Activated CD4-positive, alpha-beta memory T cell treated with anti-CD3 and anti-CD28 coated beads, Interleukin-2, amount 10 ng/mL, durations not matched to agents 7 days and 5 days (primary cell): Measurements from ENCODE around the gene BCL2A1. TPM values are rescaled to one million over a fixed set of nuclear protein-coding genes. Genes with fewer than 3 reads are reported as not detected.
"Not testable (repeated sequence)": the region's sequence is repeated elsewhere in the genome, so short reads cannot be mapped to it uniquely, and the experiment has no call there.

Experiments
- CTCF ChIA-PET: fragments of 350-600 bp; sonication (Branson Sonifier 250); formaldehyde crosslinking; loops from one replicate; lab custom pipeline; 2021; ENCODE audit warnings: antibody characterized with exemption, inconsistent platforms; lab: Charles Lee
- POLR2A ChIA-PET: fragments of 350-600 bp; sonication (Branson Sonifier 250); formaldehyde crosslinking; loops from one replicate; lab custom pipeline; 2021; ENCODE audit warnings: antibody characterized with exemption; lab: Charles Lee
- DNase-seq: peaks from one replicate; pipeline ENCODE4 v3.0.0-alpha.2; 2020
- H3K27ac Mint-ChIP-seq: one replicate; pipeline ENCODE4 v1.8.0; 2021; ENCODE audit warnings: mild to moderate bottlenecking, mixed read lengths
- H3K27me3 Mint-ChIP-seq: one replicate; pipeline ENCODE4 v1.8.0; 2021; ENCODE audit warnings: mixed read lengths
- H3K36me3 Mint-ChIP-seq: one replicate; pipeline ENCODE4 v1.8.0; 2021; ENCODE audit warnings: low read depth, mixed read lengths
- H3K4me1 Mint-ChIP-seq: one replicate; pipeline ENCODE4 v1.8.0; 2021; ENCODE audit warnings: mixed read lengths
- H3K4me3 Mint-ChIP-seq: one replicate; pipeline ENCODE4 v1.8.0; 2021; ENCODE audit warnings: mild to moderate bottlenecking, mixed read lengths
- H3K9me3 Mint-ChIP-seq: one replicate; pipeline ENCODE4 v1.8.0; 2021; ENCODE audit warnings: mixed read lengths
- total RNA-seq, 2 experiments: library from RNA; stranded (reverse); gene quantifications; one replicate each; pipeline ENCODE4 v1.2.3, GENCODE V29; 2021

BCL2A1 gene
- total RNA-seq = 10 to 100 TPM; 12.3 to 14.1 TPM

DNA sequence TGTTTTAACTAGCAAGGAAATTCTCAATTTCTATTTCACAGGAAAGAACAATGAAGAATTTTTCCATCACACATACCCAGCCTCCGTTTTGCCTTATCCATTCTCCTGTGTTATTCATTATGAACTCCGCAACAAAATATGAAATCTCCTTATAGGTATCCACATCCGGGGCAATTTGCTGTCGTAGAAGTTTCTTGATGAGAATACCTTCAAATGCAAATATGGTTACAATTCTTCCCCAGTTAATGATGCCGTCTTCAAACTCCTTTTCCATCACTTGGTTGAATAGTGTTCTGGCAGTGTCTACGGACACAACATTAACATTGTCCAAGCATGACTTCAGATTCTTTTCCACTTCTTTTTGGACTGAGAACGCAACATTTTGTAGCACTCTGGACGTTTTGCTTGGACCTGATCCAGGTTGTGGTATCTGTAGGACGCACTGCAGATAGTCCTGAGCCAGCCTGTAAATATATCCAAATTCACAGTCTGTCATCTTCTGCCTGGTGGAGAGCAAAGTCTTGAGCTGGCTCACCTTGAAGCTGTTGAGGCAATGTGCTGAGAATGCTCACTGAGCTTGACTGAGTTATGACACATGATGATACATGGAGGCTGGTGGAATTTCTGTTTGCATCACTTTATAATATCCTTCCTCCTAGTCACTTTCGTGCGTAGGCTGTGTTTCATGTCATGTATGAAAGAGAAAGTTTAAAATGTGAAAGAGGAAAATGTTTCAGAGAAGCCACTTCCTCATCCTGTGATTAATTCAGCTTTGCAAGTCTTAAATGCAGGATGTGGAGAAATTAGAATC is at the start of gene BCL2A1:
Gene BCL2A1 (minus strand): TSS at position 573 of the 811 bp plus-strand sequence. CDS start 77 bp downstream, at position 496.
- ChIA-PET POLR2A (interaction anchor here (0.6 to 9.3 kb wide), 14 partner anchors 8 to 190 kb away, joined by 3 to 124 read pairs (median 4); partner anchors contain the start of gene MTHFS), CTCF (interaction anchor here (1.0 to 2.8 kb wide), 2 partner anchors 23 to 72 kb away, joined by 3 to 8 read pairs; no protein-coding TSS in a partner anchor)
- peak within 1 kb of the TSS; percentile 76 for H3K27ac Mint-ChIP-seq
- peak within 1 kb of the TSS; percentile 83 for H3K4me3 Mint-ChIP-seq
- H3K4me1 Mint-ChIP-seq = peaks cover 59% of the 10 kb centered on the region
- peaks cover 4% of the 10 kb centered on the region for H3K36me3 Mint-ChIP-seq
- DNase-seq = peak; percentile 59
- no peaks in the 10 kb centered on the region for H3K9me3 Mint-ChIP-seq
- no peaks in the 10 kb centered on the region for H3K27me3 Mint-ChIP-seq

DNA sequence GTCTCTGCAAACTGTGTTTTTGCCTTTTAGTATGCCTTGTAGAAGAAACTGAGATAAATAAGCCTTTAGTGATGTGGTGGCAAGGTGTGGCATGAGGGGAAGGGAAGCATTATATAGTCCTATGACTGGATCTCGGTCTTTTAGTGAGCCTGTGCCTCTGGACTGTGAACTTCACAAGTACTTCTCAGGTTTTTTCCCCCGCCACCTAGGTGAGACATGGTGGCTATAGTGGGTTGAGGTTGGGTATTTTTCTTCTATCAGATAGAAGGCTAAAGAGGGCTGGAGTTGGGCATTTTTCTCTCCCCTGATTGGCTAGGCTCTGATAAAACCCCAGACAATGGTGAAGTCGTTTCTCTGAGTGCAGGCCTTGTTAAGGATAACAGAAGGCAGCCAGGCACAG is 49.7 kb upstream of the BCL2A1 start:
- ChIA-PET POLR2A (no interaction called here), CTCF (interaction anchor here (0.6 to 1.6 kb wide), 2 partner anchors 167 to 427 kb away, joined by 3 read pairs; no protein-coding TSS in a partner anchor)
- no peak overlapping the region for H3K4me3 Mint-ChIP-seq
- peaks cover 33% of the 10 kb centered on the region for H3K4me1 Mint-ChIP-seq
- no peak for DNase-seq
- H3K27me3 Mint-ChIP-seq = no peaks in the 10 kb centered on the region
- no peak overlapping the region for H3K27ac Mint-ChIP-seq
- no peaks in the 10 kb centered on the region for H3K9me3 Mint-ChIP-seq
- H3K36me3 Mint-ChIP-seq = peaks cover 5% of the 10 kb centered on the region

DNA sequence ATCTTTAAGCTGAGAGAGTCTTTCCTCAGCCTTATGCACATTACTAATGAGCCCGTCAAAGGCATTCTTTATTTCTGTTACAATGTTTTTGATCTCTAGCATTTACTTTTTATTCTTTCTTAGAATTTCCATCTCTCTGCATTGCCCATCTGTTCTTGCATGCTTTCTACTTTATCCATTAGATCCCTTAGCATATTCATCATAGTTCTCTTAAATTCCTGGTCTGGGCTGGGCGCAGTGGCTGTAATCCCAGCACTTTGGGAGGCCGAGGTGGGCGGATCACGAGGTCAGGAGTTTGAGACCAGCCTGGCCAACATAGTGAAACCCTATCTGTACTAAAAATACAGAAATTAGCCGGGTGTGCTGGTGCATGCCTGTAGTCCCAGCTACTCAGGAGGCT is 49.2 kb upstream of the BCL2A1 start:
- H3K27me3 Mint-ChIP-seq, H3K27ac Mint-ChIP-seq, H3K9me3 Mint-ChIP-seq, POLR2A ChIA-PET, DNase-seq, H3K4me3 Mint-ChIP-seq, H3K36me3 Mint-ChIP-seq, CTCF ChIA-PET: not testable (repeated sequence)
- H3K4me1 Mint-ChIP-seq = peaks cover 32% of the 10 kb centered on the region

DNA sequence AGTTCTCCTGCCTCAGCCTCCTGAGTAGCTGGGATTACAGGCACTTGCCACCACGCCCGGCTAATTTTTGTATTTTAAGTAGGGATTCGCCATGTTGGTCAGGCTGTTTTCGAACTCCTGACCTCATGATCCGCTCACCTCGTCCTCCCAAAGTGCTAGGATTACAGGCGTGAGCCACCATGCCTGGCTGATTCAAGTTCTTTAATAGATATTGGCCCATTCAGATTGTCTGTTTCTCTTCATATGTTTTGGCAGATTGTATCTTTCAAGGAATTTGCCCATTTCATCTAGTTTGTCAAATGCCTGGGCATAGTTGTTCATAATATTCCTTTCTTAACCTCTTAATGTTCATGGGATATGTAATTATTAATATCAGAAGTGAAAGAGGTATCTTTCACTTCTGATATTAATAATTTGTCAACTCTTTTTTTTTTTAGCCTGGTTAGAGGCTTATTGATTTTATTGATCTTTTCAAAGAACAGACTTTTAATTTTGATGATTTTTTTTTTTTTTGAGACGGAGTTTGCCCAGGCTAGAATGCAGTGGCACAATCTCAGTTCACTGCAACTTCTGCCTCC is 48.3 kb upstream of the BCL2A1 start:
- Mint-ChIP-seq H3K4me1 (peaks cover 32% of the 10 kb centered on the region), H3K9me3 (peaks cover 4% of the 10 kb centered on the region), H3K27ac (no peak overlapping the region), H3K27me3 (no peaks in the 10 kb centered on the region), H3K36me3 (peaks cover 5% of the 10 kb centered on the region), H3K4me3 (no peak overlapping the region)
- CTCF ChIA-PET = no interaction called here
- POLR2A ChIA-PET = no interaction called here
- no peak for DNase-seq

DNA sequence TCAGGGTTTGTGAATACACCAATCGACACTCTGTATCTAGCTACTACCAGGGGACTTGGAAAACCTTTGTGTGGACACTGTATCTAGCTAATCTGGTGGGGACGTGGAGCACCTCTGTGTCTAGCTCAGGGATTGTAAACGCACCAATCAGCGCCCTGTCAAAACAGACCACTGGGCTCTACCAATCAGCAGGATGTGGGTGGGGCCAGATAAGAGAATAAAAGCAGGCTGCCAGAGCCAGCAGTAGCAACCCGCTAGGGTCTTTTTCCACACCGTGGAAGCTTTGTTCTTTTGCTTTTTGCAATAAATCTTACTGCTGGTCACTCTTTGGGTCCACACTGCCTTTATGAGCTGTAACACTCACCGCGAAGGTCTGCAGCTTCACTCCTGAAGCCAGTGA is 46.1 kb upstream of the BCL2A1 start:
- not testable (repeated sequence) for DNase-seq, H3K27ac Mint-ChIP-seq, H3K4me3 Mint-ChIP-seq, H3K36me3 Mint-ChIP-seq, H3K27me3 Mint-ChIP-seq, H3K9me3 Mint-ChIP-seq
- ChIA-PET CTCF (interaction anchor here (0.6 kb wide), 1 partner anchor 958 kb away, joined by 3 read pairs; no protein-coding TSS in a partner anchor), POLR2A (interaction anchor here (1.4 kb wide), 1 partner anchor 10 kb away, joined by 4 read pairs; no protein-coding TSS in a partner anchor)
- H3K4me1 Mint-ChIP-seq = peaks cover 21% of the 10 kb centered on the region

DNA sequence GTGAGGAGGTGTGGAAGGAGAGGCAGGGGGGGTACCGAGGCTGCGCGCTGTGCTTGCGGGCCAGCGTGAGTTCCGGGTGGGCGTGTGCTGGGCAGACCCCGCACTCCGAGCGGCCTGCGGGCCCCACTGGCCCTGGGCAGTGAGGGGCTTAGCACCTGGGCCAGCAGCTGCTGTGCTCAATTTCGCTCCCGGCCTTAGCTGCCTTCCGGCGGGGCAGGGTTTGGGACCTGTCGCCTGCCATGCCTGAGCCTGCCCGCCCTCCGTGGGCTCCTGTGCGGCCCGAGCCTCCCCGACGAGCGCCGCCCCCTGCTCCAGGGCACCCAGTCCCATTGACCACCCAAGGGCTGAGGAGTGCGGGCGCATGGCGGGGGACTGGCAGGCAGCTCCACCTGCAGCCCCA is 45.5 kb upstream of the BCL2A1 start:
- DNase-seq, H3K36me3 Mint-ChIP-seq, POLR2A ChIA-PET, CTCF ChIA-PET, H3K27me3 Mint-ChIP-seq, H3K9me3 Mint-ChIP-seq, H3K27ac Mint-ChIP-seq, H3K4me3 Mint-ChIP-seq: not testable (repeated sequence)
- peaks cover 20% of the 10 kb centered on the region for H3K4me1 Mint-ChIP-seq

DNA sequence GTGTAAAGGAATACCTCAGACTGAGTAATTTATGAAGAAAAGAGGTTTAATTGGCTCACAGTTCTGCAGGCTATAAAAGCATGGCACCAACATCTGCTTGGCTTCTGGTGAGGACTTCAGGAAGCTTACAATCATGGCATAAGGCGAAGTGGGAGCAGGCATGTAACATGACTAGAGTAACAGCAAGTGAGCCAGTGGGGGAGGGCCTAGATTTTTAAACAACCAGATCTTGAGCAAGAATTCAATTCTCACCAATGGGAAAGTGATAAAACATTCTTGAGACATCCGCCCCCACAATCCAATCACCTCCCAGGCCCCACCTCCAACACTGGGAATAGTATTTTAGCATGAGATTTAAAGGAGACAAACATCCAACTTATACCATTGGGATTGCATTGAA is 44.2 kb upstream of the BCL2A1 start:
- H3K9me3 Mint-ChIP-seq = peaks cover 4% of the 10 kb centered on the region
- H3K27ac Mint-ChIP-seq = no peak overlapping the region
- no peak for DNase-seq
- CTCF ChIA-PET = no interaction called here
- POLR2A ChIA-PET = no interaction called here
- H3K4me1 Mint-ChIP-seq = peaks cover 23% of the 10 kb centered on the region
- H3K36me3 Mint-ChIP-seq = no peaks in the 10 kb centered on the region
- H3K4me3 Mint-ChIP-seq = no peak overlapping the region
- no peaks in the 10 kb centered on the region for H3K27me3 Mint-ChIP-seq

DNA sequence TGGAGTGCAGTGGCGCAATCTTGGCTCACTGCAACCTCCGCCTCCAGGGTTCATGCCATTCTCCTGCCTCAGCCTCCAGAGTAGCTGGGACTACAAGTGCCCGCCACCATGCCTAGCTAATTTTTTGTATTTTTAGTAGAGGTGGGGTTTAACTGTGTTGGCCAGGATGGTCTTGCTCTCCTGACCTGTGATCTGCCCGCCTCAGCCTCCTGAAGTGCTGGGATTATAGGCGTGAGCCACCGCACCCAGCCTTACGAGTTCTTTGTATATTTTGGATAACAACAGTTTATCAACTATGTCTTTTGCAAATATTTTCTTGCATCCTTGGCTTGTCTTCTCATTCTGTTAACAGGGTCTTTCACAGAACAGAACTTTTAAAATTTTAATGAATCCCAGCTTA is 43.2 kb upstream of the BCL2A1 start:
- H3K27ac Mint-ChIP-seq, DNase-seq, H3K9me3 Mint-ChIP-seq, H3K4me3 Mint-ChIP-seq, H3K36me3 Mint-ChIP-seq, H3K27me3 Mint-ChIP-seq, CTCF ChIA-PET: not testable (repeated sequence)
- H3K4me1 Mint-ChIP-seq = peaks cover 24% of the 10 kb centered on the region
- POLR2A ChIA-PET = interaction anchor here (1.4 kb wide), 1 partner anchor 45 kb away, joined by 3 read pairs; no protein-coding TSS in a partner anchor

DNA sequence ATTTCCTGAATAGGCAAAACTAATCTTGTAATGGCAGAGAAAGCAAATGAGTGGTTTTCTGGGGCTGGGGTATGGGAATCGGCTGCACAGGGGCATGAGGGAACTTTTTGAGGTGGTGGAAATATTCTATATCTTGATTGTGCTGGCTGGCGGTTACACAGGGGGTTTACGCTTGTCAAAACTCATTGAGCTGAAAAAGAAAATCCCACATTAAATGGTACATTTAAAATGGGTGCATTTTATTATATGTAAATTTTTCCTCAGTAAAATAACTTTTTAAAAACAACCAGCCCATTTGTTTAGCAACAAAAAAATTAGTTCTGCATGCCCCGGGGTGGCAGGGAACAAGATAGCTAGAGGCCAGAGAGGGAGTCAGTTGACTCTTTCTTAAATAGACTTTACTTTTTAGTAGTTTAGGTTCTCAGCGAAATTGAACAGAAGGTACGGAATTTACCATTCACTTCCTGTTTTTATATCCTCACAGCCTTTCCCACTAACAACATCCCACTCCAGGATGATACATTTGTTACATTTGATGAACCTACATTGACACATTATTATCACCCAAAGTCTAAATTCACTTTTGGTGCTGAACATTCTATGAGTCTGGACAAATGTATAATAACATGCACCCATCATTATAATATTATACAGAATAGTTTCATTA is 41.2 kb upstream of the BCL2A1 start:
- Mint-ChIP-seq H3K4me3 (no peak overlapping the region), H3K9me3 (peaks cover 6% of the 10 kb centered on the region), H3K4me1 (peaks cover 19% of the 10 kb centered on the region), H3K27ac (no peak overlapping the region), H3K27me3 (no peaks in the 10 kb centered on the region), H3K36me3 (peaks cover 3% of the 10 kb centered on the region)
- ChIA-PET POLR2A (interaction anchor here (1.3 kb wide), 1 partner anchor 19 kb away, joined by 4 read pairs; no protein-coding TSS in a partner anchor), CTCF (no interaction called here)
- DNase-seq = no peak

DNA sequence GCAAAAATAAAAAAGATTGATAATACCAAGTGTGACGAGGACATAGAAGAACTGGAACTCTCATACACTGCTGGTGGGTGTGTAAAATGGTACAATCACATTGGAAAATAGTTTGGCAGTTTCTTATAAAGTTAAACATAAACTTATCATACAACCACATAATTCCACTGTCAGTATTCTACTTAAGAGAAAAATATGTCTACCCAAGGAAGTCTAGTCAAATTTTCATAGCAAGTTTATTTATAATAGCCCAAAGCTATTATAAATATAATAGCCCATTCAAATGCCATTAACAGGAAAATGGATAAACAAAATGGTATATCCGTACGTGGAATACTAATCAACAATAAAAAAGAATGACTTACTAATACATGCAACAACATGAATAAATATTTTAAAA is 40.6 kb upstream of the BCL2A1 start:
- no peak for DNase-seq
- H3K36me3 Mint-ChIP-seq = peaks cover 3% of the 10 kb centered on the region
- H3K4me3 Mint-ChIP-seq = no peak overlapping the region
- peaks cover 19% of the 10 kb centered on the region for H3K4me1 Mint-ChIP-seq
- no peaks in the 10 kb centered on the region for H3K27me3 Mint-ChIP-seq
- CTCF ChIA-PET = no interaction called here
- POLR2A ChIA-PET = interaction anchor here (1.3 kb wide), 1 partner anchor 20 kb away, joined by 4 read pairs; no protein-coding TSS in a partner anchor
- no peak overlapping the region for H3K27ac Mint-ChIP-seq
- H3K9me3 Mint-ChIP-seq = peaks cover 6% of the 10 kb centered on the region

DNA sequence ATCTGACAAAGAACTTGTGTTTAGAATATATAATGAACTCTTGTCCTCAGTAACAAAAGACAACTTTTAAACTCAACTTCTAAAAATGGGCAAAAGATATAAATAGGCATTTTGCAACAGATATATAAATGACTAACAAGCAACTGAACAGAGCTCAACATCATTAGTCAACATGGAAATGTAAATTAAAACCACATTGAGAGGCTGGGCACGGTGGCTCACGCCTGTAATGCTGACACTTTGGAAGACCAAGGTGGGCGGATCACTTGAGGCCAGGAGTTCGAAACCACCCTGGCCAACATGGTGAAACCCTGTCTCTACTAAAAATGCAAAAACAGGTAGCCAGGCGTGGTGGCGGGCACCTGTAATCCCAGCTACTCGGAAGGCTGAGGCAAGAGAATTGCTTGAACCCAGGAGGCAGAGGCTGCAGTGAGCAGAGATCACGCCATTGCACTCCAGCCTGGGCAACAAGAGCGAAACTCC is 40.1 kb upstream of the BCL2A1 start:
- CTCF ChIA-PET, H3K4me3 Mint-ChIP-seq, H3K27me3 Mint-ChIP-seq, H3K27ac Mint-ChIP-seq, DNase-seq, H3K9me3 Mint-ChIP-seq, H3K36me3 Mint-ChIP-seq: not testable (repeated sequence)
- POLR2A ChIA-PET = interaction anchor here (1.3 kb wide), 1 partner anchor 20 kb away, joined by 4 read pairs; no protein-coding TSS in a partner anchor
- H3K4me1 Mint-ChIP-seq = peaks cover 19% of the 10 kb centered on the region

DNA sequence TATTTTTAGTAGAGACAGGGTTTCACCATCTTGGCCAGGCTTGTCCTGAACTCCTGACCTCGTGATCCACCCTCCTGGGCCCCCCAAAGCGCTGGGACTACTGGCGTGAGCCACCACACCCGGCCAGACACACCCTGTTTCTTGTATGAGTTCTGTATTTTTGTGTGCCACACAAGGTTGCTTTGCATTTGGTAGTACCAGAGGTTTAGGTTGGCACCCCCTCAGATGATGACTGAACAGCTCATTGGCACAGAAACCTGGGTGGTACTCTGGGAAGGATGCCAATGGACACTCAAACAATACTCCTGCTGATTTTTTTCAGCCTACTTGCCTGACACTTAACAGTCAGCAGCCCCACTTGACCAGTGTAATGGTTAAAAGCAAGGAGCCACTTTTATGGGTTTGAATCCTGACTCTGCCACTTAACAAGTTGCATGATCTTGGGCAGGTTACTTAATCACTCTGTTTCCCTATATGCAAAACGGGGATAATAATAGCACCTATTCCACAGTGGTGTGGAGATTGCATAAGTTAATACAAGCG is 39.2 kb upstream of the BCL2A1 start:
- Mint-ChIP-seq H3K9me3 (peaks cover 6% of the 10 kb centered on the region), H3K27ac (no peak overlapping the region), H3K36me3 (peaks cover 3% of the 10 kb centered on the region), H3K4me3 (no peak overlapping the region), H3K4me1 (peaks cover 19% of the 10 kb centered on the region), H3K27me3 (no peaks in the 10 kb centered on the region)
- POLR2A ChIA-PET = no interaction called here
- CTCF ChIA-PET = no interaction called here
- DNase-seq = no peak
